ENCODE measurements around the gene KLHL25.

DNA sequence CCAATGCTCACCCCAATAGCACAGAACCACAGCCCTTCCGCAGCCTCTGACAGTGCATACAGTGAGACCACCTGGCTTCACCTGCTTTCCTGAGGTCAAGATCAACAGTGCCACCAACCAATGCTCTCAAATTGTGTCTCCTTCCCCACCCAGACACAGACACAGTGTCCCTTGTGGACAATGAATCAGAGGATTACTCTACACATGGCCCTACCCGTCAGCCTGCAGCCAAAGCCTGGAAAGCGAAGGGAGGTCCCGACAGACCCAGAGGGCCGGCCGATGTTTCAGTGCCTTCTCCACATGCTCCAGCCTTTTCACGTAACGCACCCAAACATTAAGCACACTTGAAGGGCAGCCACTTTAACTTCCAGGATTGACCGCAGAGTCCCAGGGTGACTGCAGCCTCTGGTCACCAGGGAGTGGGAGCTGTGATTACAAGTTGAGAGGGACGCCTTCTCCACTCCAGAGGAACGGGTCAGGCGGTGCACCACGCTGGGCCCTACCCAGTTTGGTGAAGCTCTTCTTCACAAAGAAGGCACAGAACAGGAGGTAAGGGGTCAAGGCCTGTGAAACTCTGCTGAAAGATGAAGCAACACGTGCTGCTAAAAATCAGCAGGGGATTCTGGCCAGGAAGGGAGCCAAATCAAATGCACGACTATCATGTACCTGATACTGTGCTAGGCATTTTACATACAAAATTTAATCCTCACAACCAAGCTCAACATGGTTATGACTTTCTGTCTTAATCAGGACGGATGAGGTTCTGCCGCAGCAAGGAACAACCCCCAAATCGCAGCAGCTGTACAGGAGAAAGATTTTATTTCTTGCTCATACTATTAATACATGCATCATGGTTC, 17.2 kb downstream of the KLHL25 start:
- TF ChIP-seq CTCF (IDR thresholded peaks at IDR 0.05) (no peak), POLR2AphosphoS5 (IDR thresholded peaks at IDR 0.05) (no peak)
